ENCODE results near the gene TMEM260.

TMEM260 gene

GRCh38 chr14:56579345-56580220, at the start of gene TMEM260:
Gene TMEM260, plus strand, starts transcription at chr14:56579798. Its CDS starts 117 bp downstream, at chr14:56579915.
- peak; percentile 73 for DNase-seq (ENCODE audit: extremely low read depth, low read depth)

GRCh38 chr14:56532546-56532945, 47.1 kb upstream of the TMEM260 start:
- H3K4me3 ChIP-seq (replicated peaks; ENCODE audit: low read depth, low read length) = no peak overlapping the region
- TF ChIP-seq, protein P1, sequence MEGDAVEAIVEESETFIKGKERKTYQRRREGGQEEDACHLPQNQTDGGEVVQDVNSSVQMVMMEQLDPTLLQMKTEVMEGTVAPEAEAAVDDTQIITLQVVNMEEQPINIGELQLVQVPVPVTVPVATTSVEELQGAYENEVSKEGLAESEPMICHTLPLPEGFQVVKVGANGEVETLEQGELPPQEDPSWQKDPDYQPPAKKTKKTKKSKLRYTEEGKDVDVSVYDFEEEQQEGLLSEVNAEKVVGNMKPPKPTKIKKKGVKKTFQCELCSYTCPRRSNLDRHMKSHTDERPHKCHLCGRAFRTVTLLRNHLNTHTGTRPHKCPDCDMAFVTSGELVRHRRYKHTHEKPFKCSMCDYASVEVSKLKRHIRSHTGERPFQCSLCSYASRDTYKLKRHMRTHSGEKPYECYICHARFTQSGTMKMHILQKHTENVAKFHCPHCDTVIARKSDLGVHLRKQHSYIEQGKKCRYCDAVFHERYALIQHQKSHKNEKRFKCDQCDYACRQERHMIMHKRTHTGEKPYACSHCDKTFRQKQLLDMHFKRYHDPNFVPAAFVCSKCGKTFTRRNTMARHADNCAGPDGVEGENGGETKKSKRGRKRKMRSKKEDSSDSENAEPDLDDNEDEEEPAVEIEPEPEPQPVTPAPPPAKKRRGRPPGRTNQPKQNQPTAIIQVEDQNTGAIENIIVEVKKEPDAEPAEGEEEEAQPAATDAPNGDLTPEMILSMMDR (IDR thresholded peaks at IDR 0.05; ENCODE audit: low read depth, low read length, missing control alignments) = no peak
- DNase-seq (ENCODE audit: extremely low read depth, low read depth) = no peak

More at GRCh38 chr14:56579345-56580220, at the start of gene TMEM260:
- peak within 1 kb of the TSS; percentile 99 for H3K4me3 ChIP-seq (replicated peaks; ENCODE audit: low read depth, low read length)
- TF ChIP-seq, protein P1 (IDR thresholded peaks at IDR 0.05; ENCODE audit: low read depth, low read length, missing control alignments) = peak; percentile 92

DNA sequence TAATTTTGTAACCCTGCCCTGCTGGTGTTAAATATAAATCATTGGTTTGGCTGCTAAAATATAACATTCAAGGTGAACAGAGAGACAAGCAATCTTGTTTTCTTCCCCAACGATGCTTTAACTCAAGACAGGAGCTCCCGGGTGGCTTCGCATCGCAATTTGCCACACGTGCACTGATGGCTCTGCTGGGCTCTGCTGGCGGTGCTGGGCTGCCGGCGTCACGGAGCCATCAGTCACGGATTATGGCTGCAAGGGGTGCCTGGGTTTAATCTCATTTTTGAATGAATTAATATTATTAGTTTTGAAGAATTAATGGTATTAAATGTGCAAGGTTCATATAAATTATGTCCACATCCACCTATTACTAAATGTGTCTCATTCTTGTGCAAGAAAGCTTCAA, 44.9 kb upstream of the TMEM260 start:
- no peak for DNase-seq (ENCODE audit: extremely low read depth, low read depth)
- TF ChIP-seq, protein P1 (IDR thresholded peaks at IDR 0.05; ENCODE audit: low read depth, low read length, missing control alignments) = no peak
- no peak overlapping the region for H3K4me3 ChIP-seq (replicated peaks; ENCODE audit: low read depth, low read length)

DNA sequence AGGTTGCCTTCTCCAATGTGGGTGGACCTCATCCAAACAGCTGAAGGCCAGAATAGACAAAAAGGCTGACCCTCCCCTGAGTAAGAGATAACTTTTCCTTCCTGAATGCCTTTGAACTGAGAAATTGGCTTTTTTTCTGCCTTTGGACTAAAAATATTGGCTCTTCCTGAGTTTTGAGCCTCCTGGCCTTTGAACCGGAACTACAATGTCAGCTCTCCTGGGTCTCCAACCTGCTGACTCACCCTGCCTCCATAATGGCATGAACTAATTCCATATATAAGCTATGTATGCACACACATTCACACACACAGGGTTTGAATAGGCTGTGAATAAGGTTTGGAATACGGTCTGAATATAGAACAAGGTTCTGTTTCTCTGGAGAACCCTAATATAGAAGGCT, 39.7 kb upstream of the TMEM260 start:
- TF ChIP-seq, protein P1 (IDR thresholded peaks at IDR 0.05; ENCODE audit: low read depth, low read length, missing control alignments) = no peak
- no peak for DNase-seq (ENCODE audit: extremely low read depth, low read depth)
- no peak overlapping the region for H3K4me3 ChIP-seq (replicated peaks; ENCODE audit: low read depth, low read length)

GRCh38 chr14:56543436-56543835, 36.2 kb upstream of the TMEM260 start:
- TF ChIP-seq, protein P1 (IDR thresholded peaks at IDR 0.05; ENCODE audit: low read depth, low read length, missing control alignments) = no peak
- no peak overlapping the region for H3K4me3 ChIP-seq (replicated peaks; ENCODE audit: low read depth, low read length)
- DNase-seq (ENCODE audit: extremely low read depth, low read depth) = no peak

DNA sequence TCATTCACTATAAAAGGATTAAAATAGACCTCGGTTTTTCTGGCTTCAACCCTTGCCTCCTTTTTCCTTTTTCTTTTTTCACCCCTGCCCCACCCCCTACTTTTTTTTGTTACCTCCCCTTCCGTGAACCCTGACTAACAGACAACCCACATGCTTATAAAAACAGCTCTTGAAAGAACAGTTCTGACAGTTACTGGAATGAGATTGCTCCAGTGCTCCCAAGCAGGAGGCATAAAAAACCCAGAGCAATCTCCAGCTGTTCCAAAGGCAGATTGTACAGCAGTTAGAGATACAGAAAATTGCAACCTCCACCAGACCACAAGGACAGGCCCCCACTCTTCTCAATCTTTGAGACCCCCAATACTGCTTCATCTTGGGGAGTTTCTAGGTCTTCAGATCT, 29.9 kb upstream of the TMEM260 start:
- no peak overlapping the region for H3K4me3 ChIP-seq (replicated peaks; ENCODE audit: low read depth, low read length)
- TF ChIP-seq, protein P1 (IDR thresholded peaks at IDR 0.05; ENCODE audit: low read depth, low read length, missing control alignments) = no peak
- DNase-seq (ENCODE audit: extremely low read depth, low read depth) = no peak
